HG02610 (cell line): ENCODE measurements around the gene SV2C.

ENCODE experiments used
- ATAC-seq: cut with Tn5 transposase; IDR thresholded peaks from one replicate; pipeline ENCODE4 v1.9.1; 2021; ENCODE audit warnings: mild to moderate bottlenecking, moderate library complexity; ENCODE audit not compliant: unreplicated experiment

SV2C gene

DNA sequence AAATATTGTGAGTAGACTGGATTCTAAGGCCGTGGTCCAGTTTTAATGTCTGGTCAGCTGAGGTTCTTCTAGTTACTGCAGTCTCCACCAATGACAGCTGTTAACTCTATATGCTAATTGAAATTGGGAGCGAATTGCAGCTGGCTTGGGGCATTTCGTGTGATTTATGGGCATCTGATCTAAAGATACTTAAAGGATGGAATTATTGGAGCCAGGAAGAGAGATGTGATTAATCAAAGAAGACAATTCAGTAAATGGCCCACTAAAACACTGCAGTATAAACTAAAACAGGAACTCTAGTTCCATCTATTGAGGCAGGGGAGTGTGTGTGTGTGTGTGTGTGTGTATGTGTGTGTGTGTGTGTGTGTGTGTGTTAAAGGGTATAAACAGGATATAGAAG lies 162.4 kb downstream of the SV2C start:
- ATAC-seq: no peak

DNA sequence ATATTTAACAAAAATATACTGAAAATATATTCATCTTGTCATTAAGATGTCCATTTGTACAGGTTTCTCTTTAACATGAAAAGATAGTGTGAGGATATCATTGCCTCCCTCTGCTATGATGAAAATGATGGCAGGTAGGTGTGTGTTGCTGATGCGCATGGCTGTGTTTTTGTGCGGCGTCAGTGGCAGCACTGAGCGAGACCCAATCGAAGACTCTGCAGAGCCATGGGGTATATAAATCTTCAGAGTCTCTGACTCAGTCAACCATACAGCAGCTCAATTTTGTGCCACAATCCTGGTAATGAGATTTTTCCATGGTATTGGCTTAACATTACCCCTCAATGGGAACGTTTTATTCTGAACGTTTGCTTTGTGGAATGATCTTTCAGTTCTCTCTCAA lies 166.4 kb downstream of the SV2C start:
- ATAC-seq: no peak

- ATAC-seq: no peak
Observed at GRCh38 chr5:76250463-76250862, 167.3 kb downstream of the SV2C start.

DNA sequence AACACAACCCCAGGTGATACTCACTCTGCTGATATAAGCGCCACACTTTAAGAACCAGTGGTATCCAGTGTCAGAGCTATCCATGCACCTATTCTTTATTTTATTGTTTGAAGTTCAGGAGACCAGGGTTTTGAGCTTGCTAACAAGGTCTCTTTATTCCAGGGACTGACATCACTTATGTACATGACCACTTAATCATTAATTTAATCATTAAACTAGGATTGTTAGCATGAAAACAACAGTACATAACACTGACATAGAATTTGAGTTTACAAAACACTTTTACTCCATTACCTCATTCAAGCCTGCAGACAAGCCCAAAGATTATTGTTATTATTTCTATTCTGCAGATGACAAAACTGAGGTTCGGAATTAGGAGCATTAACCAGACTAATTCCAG lies 168.5 kb downstream of the SV2C start:
- ATAC-seq: no peak

DNA sequence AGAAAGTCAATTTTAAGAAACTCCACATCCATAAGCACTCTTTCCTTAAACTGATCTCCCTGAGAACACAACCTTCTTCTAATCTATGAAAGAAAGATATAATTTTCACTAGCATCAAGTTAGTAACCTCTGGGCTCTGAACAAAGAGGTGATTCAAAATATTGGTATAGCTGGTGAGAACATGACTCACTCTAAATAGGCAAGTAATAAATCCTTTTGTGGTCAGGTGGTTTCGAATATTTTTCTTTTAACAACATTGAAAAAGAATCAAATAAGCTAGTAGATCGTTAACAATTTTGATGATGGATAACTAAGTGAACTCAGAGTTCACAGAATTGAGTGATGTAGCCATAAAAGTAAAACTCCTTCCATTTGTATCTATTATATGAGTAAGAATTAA lies 169.3 kb downstream of the SV2C start:
- no peak for ATAC-seq

GRCh38 chr5:76256116-76256889 lies 173.1 kb downstream of the SV2C start:
- peak; percentile 69 for ATAC-seq

- ATAC-seq: no peak
Observed at GRCh38 chr5:76257225-76257833, 174.1 kb downstream of the SV2C start.

DNA sequence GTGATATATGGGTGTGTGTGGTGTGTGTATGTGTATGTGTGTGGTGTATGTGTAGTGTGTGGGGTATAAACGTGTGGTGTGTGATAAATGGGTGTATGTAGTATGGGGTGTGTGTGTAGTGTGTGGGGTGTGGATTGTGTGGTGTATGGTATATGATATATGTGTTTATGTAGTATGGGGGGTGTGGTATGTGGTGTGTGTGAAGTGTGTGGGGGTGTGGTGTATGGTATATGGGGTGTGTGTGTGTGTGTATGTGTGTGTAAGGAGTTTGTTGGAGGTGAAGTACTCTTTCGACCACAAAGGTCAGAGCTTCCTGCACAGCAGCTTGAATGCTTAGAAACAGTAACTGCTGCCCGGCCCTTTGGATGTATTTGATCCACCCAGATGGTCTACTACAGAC lies 174.7 kb downstream of the SV2C start:
- no peak for ATAC-seq

GRCh38 chr5:76264681-76265080 lies 181.5 kb downstream of the SV2C start:
- ATAC-seq: no peak

DNA sequence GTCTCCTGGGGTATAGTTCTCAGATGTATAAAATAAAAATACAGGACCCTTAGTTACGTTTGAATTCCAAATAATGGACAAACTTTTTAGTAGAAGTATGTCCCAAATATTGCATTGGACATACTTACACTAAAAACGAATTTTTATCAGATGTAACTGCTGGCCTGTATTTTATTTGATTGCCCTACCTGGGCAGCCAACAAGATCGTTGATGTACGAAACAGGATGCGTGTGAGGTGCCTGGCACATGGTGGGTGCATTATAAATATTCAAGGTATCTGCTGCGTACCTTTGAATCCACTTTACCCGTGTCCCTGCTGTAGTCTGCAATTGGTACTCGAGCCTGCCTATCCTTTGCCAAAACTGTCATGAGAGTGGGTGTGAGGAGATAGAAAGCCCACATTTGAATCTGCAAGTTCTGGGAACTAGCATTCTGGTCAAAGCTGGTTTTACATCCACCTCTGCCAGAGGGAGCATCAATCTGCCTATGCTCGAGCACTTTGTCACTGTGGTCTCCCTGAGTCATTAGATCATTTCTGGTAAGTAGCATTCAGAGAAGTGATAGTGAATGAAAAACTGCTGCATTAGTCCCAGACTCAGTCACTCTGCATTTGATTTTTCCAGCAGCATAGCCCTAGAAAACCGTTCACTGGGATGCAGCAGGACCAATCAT lies 186.2 kb downstream of the SV2C start:
- no peak for ATAC-seq

DNA sequence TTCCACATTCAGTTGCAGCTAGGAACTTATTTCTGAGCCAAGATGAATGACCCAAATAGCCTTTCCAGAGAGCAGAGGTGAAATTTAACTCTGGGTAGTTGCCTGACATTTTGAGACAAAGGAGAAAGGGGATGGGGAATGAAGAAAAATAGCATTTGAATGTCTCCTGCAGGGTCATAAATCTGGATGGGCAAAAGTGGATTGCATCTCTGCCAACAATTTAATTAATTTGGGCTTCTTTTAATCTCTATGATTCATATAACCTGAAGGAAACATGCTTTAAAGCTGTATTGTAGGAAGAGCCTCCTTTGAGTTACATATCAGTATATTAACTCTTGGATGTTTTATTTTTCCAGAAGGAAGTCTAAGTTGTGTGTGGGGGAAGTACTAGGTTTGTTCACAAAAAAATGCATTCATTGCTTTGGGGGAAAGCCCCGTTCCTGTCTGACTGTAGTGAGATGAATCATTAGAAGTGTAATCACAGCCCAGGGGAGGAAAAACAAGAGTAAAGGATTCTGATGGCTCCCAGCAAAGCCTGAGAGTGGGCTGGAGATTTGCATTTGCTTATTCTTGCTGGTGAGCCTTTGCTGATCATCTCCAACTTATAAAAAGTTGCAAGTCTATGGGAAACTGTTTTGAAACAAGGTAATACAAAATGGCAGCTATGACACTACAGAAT lies 186.9 kb downstream of the SV2C start:
- peak; percentile 67 for ATAC-seq

DNA sequence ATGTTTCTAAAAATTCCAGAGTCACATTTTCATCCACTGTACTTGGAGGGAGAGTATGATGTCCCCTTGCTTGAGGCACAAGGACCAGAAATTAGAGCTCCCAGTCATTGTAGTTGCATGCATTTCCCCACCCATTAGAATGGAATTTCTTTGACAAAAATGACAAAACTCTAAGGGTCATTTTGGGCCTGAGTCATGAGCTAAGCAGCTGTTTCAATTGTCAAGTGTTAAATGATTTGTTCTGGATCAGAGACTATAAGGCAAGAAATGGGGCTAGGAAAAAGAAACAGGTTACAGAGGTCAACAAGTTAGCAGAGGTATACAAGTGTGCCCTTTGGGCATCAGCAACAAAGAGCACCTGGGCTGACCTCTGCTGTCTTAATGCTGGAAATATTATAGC lies 188.7 kb downstream of the SV2C start:
- ATAC-seq: no peak

GRCh38 chr5:76273206-76273885 lies 190.2 kb downstream of the SV2C start:
- no peak for ATAC-seq

DNA sequence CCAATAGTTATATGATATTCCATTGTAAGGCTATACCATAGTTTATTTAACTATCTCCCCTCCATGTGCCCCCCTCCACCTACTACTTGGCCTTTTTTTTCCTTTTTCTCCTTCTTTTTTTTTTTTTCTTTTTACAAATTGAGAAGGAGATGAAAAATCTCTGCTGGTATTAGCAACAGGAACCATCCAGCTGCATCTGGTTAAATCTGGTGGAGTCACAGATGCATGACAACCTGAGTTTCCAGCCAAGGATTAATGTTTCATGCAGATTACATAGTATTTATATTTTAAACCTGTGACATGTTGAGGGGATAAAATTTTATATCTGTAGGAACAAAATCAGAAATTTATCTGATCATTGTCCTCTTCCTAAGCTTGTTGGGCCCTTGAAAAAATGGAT lies 191.4 kb downstream of the SV2C start:
- ATAC-seq: no peak

DNA sequence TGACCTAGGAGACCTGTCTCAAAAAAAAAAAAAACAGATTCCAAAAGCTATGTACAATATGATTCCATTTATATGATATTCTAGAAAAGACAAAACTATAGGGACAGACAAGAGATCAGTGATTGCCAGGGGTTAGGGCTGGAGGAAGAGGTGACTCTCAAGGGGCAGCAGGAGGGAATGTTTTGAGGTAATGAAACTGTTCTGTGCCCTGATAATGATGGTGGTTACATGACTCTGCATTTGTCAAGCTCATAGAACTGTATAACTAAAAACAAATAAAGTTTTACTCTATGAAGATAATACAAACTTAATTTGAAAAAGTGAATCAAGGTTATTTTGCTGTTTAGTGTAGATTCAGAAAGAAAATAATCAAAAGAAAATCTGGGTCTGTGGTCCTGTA lies 194.6 kb downstream of the SV2C start:
- ATAC-seq: no peak

DNA sequence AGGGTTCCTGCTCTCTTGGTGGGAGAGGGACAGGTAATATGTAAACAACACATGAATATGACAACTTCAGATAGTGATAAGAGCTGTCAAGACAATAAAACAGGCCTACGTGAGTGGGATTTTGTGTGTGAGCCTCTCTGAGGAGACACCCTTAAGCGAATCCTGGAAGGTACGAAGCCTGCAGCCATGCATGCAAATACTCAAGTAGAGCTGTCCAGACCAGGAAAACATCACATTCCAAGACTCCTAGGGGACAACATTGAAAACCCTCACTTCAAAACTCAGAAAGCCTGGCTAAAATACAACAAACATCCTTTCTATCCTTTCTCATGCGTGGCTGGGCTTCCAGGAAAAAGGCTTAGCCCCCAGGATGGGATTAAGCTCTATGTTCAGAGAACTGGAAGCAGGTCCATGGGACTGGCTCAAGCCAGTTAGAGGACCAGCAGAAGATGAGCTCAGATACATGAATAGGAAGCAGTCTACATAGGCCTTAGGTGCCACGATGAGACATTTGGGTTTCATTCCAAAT lies 195.1 kb downstream of the SV2C start:
- ATAC-seq: no peak

GRCh38 chr5:76280494-76280893 lies 197.3 kb downstream of the SV2C start:
- no peak for ATAC-seq

DNA sequence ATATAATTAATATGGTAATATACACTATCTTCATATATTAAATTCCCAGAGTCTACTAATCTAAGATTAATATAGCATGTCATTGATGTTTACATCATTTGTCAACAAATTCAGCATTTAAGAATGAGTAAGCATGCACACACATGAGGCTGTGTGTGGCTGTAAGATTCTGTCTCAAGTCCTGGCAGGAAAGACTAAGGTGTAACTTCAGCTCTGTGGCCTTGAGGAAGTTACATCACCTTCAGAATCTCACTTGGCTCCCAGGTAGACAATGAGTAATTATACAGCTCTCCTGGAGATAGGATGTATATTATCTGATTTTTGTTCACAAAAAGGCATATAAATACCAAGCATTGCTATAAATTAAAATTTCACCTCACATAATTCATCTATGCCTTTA lies 200.5 kb downstream of the SV2C start:
- ATAC-seq: no peak

DNA sequence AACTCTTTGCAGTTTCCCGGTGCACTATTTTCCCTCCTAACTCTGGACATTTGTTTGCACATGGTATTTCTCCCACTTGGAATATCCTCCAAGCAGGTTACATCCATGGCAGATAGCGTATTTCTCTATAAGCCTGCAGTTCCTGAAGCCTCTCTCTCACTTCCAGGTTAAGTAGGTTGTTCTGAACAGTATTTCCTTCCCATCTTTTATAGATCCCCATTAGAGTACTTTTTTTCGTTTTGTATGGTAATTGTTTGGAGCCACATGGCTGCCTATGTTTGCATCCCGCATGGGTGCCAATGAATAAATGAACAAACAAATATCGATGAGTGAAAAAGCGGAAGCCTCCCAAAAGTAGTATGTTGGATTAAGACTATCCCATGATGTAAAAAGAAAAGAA lies 206.5 kb downstream of the SV2C start:
- ATAC-seq: no peak

GRCh38 chr5:76290321-76290757 lies 207.2 kb downstream of the SV2C start:
- ATAC-seq: no peak
